OCI-LY7 (cell line): ENCODE data around the gene GALNT17.

ENCODE experiments used
- EZH2phosphoT487 ChIP-seq: fragments of 200-600 bp; sonication (generic); IDR thresholded peaks from 2 replicates; pipeline ENCODE4 v1.6.1; 2018; ENCODE audit warnings: low read depth, borderline replicate concordance, mild to moderate bottlenecking, mixed run types, antibody characterized with exemption, low read length, moderate library complexity, mixed read lengths
- TF ChIP-seq, protein P1 (sequence below): fragments of 200-600 bp; sonication (generic); conservative IDR thresholded peaks from 2 replicates; pipeline ENCODE4 v1.5.1; 2014; ENCODE audit warnings: mild to moderate bottlenecking, antibody characterized with exemption, low read length, moderate library complexity, mixed read lengths

DNA sequence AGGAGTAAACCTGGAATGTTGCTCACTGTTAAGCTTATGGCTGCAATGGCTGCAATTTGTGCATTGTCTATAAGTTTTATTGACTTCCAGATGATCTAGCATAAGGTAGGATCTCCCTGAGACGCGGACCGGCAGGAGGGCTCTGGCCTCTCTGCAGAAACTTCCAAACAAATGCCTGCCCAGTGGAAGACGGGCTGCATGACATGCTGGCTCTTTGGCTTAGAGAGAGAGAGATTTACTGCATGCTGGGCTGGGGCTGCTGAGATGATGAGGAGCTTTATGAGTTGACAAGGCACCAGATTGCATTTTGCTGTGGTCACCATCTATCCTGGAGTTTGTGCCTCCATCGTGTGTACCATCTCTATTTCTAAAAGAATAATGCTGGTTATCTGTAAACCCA lies 193.2 kb downstream of the GALNT17 start:
- TF ChIP-seq, protein P1, sequence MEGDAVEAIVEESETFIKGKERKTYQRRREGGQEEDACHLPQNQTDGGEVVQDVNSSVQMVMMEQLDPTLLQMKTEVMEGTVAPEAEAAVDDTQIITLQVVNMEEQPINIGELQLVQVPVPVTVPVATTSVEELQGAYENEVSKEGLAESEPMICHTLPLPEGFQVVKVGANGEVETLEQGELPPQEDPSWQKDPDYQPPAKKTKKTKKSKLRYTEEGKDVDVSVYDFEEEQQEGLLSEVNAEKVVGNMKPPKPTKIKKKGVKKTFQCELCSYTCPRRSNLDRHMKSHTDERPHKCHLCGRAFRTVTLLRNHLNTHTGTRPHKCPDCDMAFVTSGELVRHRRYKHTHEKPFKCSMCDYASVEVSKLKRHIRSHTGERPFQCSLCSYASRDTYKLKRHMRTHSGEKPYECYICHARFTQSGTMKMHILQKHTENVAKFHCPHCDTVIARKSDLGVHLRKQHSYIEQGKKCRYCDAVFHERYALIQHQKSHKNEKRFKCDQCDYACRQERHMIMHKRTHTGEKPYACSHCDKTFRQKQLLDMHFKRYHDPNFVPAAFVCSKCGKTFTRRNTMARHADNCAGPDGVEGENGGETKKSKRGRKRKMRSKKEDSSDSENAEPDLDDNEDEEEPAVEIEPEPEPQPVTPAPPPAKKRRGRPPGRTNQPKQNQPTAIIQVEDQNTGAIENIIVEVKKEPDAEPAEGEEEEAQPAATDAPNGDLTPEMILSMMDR = no peak
- TF ChIP-seq EZH2phosphoT487 = no peak
